Fibroblast of mammary gland (primary cell): ENCODE data around the gene VWC2.
"Not testable (repeated sequence)": the region's sequence is repeated elsewhere in the genome, so short reads cannot be mapped to it uniquely, and the experiment has no call there.

Source experiments
- DNase-seq: peaks from one replicate; pipeline ENCODE4 v3.0.0-alpha.2; 2010; ENCODE audit warnings: low read depth
- H3K4me3 ChIP-seq: 2 replicates; pipeline ENCODE4 v1.5.1; 2011; ENCODE audit warnings: low read depth, mild to moderate bottlenecking, low read length, moderate library complexity; ENCODE audit not compliant: control insufficient read depth
- TF ChIP-seq, protein P1 (sequence below): conservative IDR thresholded peaks from 2 replicates; pipeline ENCODE4 v1.5.1; 2011; ENCODE audit warnings: low read depth, low read length, inconsistent platforms; ENCODE audit not compliant: control insufficient read depth, insufficient read depth

Gene VWC2

GRCh38 chr7:49848211-49848841, 74.9 kb downstream of the VWC2 start:
- H3K4me3 ChIP-seq = no peak overlapping the region
- TF ChIP-seq, protein P1, sequence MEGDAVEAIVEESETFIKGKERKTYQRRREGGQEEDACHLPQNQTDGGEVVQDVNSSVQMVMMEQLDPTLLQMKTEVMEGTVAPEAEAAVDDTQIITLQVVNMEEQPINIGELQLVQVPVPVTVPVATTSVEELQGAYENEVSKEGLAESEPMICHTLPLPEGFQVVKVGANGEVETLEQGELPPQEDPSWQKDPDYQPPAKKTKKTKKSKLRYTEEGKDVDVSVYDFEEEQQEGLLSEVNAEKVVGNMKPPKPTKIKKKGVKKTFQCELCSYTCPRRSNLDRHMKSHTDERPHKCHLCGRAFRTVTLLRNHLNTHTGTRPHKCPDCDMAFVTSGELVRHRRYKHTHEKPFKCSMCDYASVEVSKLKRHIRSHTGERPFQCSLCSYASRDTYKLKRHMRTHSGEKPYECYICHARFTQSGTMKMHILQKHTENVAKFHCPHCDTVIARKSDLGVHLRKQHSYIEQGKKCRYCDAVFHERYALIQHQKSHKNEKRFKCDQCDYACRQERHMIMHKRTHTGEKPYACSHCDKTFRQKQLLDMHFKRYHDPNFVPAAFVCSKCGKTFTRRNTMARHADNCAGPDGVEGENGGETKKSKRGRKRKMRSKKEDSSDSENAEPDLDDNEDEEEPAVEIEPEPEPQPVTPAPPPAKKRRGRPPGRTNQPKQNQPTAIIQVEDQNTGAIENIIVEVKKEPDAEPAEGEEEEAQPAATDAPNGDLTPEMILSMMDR = no peak
- no peak for DNase-seq

- TF ChIP-seq, protein P1 = no peak
- H3K4me3 ChIP-seq = no peak overlapping the region
- no peak for DNase-seq
Measured at GRCh38 chr7:49850921-49851613, 77.6 kb downstream of the VWC2 start.

DNA sequence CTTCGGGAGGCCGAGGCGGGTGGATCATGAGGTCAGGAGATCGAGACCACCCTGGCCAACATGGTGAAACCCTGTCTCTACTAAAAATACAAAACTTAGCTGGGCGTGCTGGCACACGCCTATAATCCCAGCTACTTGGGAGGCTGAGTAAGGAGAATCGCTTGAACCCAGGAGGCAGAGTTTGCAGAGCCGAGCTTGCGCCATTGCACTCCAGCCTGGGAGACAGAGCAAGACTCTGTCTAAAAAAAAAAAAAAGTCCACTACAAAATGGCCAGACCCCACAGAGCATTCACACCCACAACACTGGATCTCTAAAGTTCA, 78.1 kb downstream of the VWC2 start:
- not testable (repeated sequence) for H3K4me3 ChIP-seq, DNase-seq

GRCh38 chr7:49852619-49853462, 79.4 kb downstream of the VWC2 start:
- DNase-seq = peak; percentile 44
- no peak overlapping the region for H3K4me3 ChIP-seq
- TF ChIP-seq, protein P1 = peak; percentile 67

- DNase-seq = no peak
- no peak overlapping the region for H3K4me3 ChIP-seq
- TF ChIP-seq, protein P1 = no peak
Measured at GRCh38 chr7:49855281-49855980, 82.0 kb downstream of the VWC2 start.

DNA sequence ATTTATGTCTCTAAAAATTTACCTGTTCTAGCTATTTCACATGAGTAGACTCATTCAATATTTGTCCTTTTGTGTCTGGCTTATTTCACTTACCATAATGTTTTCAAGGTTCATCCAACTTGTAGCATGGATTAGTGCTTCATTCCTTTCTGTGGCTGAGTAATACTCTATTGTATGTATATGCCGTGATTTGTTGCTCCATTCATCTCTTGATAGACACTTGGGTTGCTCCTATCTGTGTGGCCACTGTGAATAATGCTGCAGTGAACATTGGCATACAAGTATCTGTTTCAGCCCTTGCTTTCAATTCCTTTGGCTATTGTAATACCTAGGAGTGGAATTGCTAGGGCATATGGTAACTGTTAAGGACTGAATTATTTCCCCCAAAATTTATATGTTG, 86.9 kb downstream of the VWC2 start:
- TF ChIP-seq, protein P1 = no peak
- DNase-seq = no peak
- H3K4me3 ChIP-seq = no peak overlapping the region
